ENCODE results near the gene KCTD15.

The KCTD15 gene

GRCh38 chr19:33772102-33772857 lies 24.4 kb upstream of the KCTD15 start:
- TF ChIP-seq FOXP2 (optimal IDR thresholded peaks at IDR 0.05; ENCODE audit: borderline replicate concordance, extremely low read depth, extremely low read length, insufficient read depth) (no peak), SIN3A (IDR thresholded peaks at IDR 0.05; ENCODE audit: borderline replicate concordance, insufficient read depth, low read length) (no peak), REST (IDR thresholded peaks at IDR 0.05; ENCODE audit: insufficient read depth in 1 of 2, low read depth in 2 of 2, low read length in 2 of 2) (no peak), POLR2AphosphoS5 (IDR thresholded peaks at IDR 0.05; ENCODE audit: low read depth, low read length) (no peak), TAF1 (IDR thresholded peaks at IDR 0.05; ENCODE audit: borderline replicate concordance, insufficient read depth, low read length) (no peak)

GRCh38 chr19:33772858-33773180 lies 23.9 kb upstream of the KCTD15 start:
- TF ChIP-seq POLR2AphosphoS5 (IDR thresholded peaks at IDR 0.05; ENCODE audit: low read depth, low read length), result no peak
- TF ChIP-seq TAF1 (IDR thresholded peaks at IDR 0.05; ENCODE audit: borderline replicate concordance, insufficient read depth, low read length), result no peak
- no peak for TF ChIP-seq SIN3A (IDR thresholded peaks at IDR 0.05; ENCODE audit: borderline replicate concordance, insufficient read depth, low read length)
- TF ChIP-seq REST (IDR thresholded peaks at IDR 0.05; ENCODE audit: insufficient read depth in 1 of 2, low read depth in 2 of 2, low read length in 2 of 2), result no peak
- no peak for TF ChIP-seq FOXP2 (optimal IDR thresholded peaks at IDR 0.05; ENCODE audit: borderline replicate concordance, extremely low read depth, extremely low read length, insufficient read depth)

GRCh38 chr19:33773704-33774624 lies 22.7 kb upstream of the KCTD15 start:
- TF ChIP-seq FOXP2 (optimal IDR thresholded peaks at IDR 0.05; ENCODE audit: borderline replicate concordance, extremely low read depth, extremely low read length, insufficient read depth) (no peak), POLR2AphosphoS5 (IDR thresholded peaks at IDR 0.05; ENCODE audit: low read depth, low read length) (no peak), SIN3A (IDR thresholded peaks at IDR 0.05; ENCODE audit: borderline replicate concordance, insufficient read depth, low read length) (no peak), REST (IDR thresholded peaks at IDR 0.05; ENCODE audit: insufficient read depth in 1 of 2, low read depth in 2 of 2, low read length in 2 of 2) (no peak), TAF1 (IDR thresholded peaks at IDR 0.05; ENCODE audit: borderline replicate concordance, insufficient read depth, low read length) (no peak)

- TF ChIP-seq POLR2AphosphoS5 (IDR thresholded peaks at IDR 0.05; ENCODE audit: low read depth, low read length), result no peak
These were observed 21.9 kb upstream of the KCTD15 start for GRCh38 chr19:33774751-33775150.

GRCh38 chr19:33775731-33776487 lies 20.8 kb upstream of the KCTD15 start:
- TF ChIP-seq TAF1 (IDR thresholded peaks at IDR 0.05; ENCODE audit: borderline replicate concordance, insufficient read depth, low read length) (no peak), SIN3A (IDR thresholded peaks at IDR 0.05; ENCODE audit: borderline replicate concordance, insufficient read depth, low read length) (no peak), FOXP2 (optimal IDR thresholded peaks at IDR 0.05; ENCODE audit: borderline replicate concordance, extremely low read depth, extremely low read length, insufficient read depth) (no peak), REST (IDR thresholded peaks at IDR 0.05; ENCODE audit: insufficient read depth in 1 of 2, low read depth in 2 of 2, low read length in 2 of 2) (no peak), POLR2AphosphoS5 (IDR thresholded peaks at IDR 0.05; ENCODE audit: low read depth, low read length) (no peak)

All from PFSK-1 (cell line).